ENCODE data around the gene LDHD.
"Not testable (repeated sequence)": the region's sequence is repeated elsewhere in the genome, so short reads cannot be mapped to it uniquely, and the experiment has no call there.

Gene LDHD

DNA sequence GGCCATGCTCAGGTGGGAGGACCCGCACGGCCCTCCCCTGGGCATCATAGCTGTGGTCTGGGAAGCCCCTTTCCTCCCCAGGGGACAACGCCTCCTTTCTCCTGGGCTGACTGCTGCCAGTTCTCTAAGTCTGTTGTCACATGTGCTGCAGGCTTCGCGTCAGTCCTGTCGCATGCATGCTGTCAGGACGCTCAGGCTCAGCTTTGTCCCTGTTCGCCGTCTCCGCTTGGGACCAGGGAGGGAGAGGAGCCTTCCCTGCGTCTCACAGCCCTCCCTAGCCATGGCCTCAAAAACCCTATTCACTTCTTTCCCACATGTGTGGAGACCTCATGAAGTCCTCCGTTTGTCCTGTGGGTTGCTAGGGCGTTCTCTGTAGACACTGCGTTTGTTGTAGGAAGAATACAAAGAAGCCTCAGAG lies 21.4 kb downstream of the LDHD start:
- TF ChIP-seq, protein P1, sequence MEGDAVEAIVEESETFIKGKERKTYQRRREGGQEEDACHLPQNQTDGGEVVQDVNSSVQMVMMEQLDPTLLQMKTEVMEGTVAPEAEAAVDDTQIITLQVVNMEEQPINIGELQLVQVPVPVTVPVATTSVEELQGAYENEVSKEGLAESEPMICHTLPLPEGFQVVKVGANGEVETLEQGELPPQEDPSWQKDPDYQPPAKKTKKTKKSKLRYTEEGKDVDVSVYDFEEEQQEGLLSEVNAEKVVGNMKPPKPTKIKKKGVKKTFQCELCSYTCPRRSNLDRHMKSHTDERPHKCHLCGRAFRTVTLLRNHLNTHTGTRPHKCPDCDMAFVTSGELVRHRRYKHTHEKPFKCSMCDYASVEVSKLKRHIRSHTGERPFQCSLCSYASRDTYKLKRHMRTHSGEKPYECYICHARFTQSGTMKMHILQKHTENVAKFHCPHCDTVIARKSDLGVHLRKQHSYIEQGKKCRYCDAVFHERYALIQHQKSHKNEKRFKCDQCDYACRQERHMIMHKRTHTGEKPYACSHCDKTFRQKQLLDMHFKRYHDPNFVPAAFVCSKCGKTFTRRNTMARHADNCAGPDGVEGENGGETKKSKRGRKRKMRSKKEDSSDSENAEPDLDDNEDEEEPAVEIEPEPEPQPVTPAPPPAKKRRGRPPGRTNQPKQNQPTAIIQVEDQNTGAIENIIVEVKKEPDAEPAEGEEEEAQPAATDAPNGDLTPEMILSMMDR (IDR thresholded peaks at IDR 0.05; ENCODE audit: borderline replicate concordance, control extremely low read depth, extremely low read depth, insufficient read depth, missing control alignments) = no peak

GRCh38 chr16:75093598-75094540 lies 22.7 kb downstream of the LDHD start:
- no peak for DNase-seq (ENCODE audit: low spot score)
- in situ Hi-C loops (cut with MboI; ENCODE audit: low sequenced_read_pairs, unreplicated experiment) = no loop called here

More for the DNA sequence above, 21.4 kb downstream of the LDHD start:
- peak; percentile 47 for DNase-seq (ENCODE audit: low spot score)
- in situ Hi-C loops (cut with MboI; ENCODE audit: low sequenced_read_pairs, unreplicated experiment) = no loop called here

GRCh38 chr16:75092777-75093176 lies 23.8 kb downstream of the LDHD start:
- TF ChIP-seq, protein P1 (IDR thresholded peaks at IDR 0.05; ENCODE audit: borderline replicate concordance, control extremely low read depth, extremely low read depth, insufficient read depth, missing control alignments) = no peak
- DNase-seq (ENCODE audit: low spot score) = no peak
- in situ Hi-C loops (cut with MboI; ENCODE audit: low sequenced_read_pairs, unreplicated experiment) = no loop called here

More at GRCh38 chr16:75093598-75094540, 22.7 kb downstream of the LDHD start:
- TF ChIP-seq, protein P1 (IDR thresholded peaks at IDR 0.05; ENCODE audit: borderline replicate concordance, control extremely low read depth, extremely low read depth, insufficient read depth, missing control alignments) = no peak

DNA sequence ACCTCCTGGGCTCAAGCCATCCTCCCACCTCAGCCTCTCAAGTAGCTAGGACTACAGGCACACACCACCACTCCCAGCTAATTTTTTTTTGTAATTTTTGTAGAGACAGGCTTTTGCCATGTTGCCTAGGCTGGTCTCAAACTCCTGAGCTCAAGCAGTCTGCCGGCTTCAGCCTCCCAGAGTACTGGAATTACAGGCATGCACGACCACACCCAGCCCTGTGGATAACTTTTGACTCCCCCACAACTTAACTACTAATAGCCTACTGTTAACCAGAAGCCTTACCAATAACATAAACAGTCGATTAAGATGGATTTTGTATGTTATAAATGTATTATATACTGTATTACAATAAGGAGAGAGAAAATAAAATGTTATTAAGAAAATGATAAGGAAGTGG lies 25.0 kb downstream of the LDHD start:
- DNase-seq (ENCODE audit: low spot score); in situ Hi-C loops (cut with MboI; ENCODE audit: low sequenced_read_pairs, unreplicated experiment): not testable (repeated sequence)

GRCh38 chr16:75090899-75091298 lies 25.7 kb downstream of the LDHD start:
- DNase-seq (ENCODE audit: low spot score); in situ Hi-C loops (cut with MboI; ENCODE audit: low sequenced_read_pairs, unreplicated experiment): not testable (repeated sequence)

DNA sequence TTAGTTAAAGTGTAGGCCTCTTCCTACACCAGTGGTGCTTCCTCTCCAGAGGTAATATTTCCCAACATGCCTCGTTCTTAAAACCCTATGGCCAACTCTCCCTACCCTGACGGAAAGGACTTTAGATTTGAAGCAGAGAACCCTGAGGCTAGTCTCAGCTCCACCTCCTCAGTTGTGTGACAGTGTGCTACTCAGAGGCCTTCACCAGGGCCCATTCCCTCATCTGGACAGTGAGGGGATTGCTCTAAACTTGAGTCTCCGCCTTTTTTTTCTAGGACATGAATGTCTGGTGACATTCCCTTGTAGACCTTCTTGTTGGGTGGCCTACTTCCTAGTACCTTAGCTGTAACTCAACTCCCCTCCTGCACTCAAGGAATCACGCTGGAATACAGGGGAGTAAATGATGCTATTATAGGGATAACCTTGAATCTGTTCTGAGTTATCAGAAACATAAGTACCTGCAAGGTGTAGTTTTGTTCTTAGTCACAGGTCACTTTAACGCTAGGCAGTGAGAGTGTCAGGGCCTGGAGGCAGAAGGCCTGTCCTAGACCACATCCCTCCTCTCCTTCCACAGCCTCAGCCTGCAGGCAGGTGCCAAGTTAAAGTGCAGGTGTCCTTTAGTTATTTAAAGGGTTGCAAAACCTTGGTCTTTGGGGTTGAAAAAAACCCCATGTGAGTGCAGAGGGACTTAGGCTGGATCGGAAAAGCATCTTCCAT lies 26.9 kb downstream of the LDHD start:
- no peak for DNase-seq (ENCODE audit: low spot score)
- TF ChIP-seq, protein P1 (IDR thresholded peaks at IDR 0.05; ENCODE audit: borderline replicate concordance, control extremely low read depth, extremely low read depth, insufficient read depth, missing control alignments) = no peak
- in situ Hi-C loops (cut with MboI; ENCODE audit: low sequenced_read_pairs, unreplicated experiment) = no loop called here

- in situ Hi-C loops (cut with MboI; ENCODE audit: low sequenced_read_pairs, unreplicated experiment) = no loop called here
- DNase-seq (ENCODE audit: low spot score) = no peak
- TF ChIP-seq, protein P1 (IDR thresholded peaks at IDR 0.05; ENCODE audit: borderline replicate concordance, control extremely low read depth, extremely low read depth, insufficient read depth, missing control alignments) = no peak
Measured at GRCh38 chr16:75088934-75089333, 27.6 kb downstream of the LDHD start.
